Middle frontal gyrus (tissue), 1 donor: ENCODE results near the gene GPR84.
"Not testable (repeated sequence)": the region's sequence is repeated elsewhere in the genome, so short reads cannot be mapped to it uniquely, and the experiment has no call there.

Source experiments
- DNase-seq: peaks from one replicate; pipeline ENCODE4 v3.0.0-alpha.2; 2015; ENCODE audit warnings: low spot score; ENCODE audit errors: extremely low spot score

GPR84 gene

DNA sequence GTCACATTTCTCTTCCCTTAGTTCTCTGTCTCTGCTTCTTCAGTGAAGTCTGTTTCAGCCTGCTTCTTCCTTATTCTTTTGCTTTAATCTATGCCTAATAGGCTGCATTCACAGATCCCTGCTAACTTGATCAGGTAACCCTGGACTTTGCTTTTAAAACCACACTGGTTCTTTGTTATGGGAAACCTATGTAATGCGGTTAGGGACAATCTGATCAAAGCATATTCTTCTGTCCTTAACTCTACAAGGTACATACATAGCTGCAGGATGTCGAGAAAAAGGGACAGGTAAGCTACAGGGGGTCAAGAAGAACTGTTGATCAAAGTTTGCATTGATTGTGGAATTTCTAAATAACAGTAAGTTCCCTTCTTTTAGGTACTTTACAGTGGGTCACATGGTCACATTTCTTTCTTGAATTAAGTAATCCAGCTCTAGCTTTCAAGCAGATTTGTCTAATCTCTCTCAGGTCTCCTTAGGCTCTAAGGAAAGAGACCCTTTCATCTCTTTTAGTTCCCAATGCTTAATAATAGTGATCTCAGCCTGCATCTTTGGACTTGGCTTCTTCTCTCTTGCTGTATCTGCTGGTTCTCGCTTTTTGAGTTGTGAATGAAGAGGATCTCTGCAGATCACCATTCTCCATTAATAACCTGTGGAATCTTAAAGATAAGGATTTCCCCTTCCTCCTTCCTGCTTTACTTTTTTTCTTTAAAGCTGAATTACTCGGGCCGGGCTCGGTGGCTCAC, 35.5 kb downstream of the GPR84 start:
- DNase-seq, result no peak

DNA sequence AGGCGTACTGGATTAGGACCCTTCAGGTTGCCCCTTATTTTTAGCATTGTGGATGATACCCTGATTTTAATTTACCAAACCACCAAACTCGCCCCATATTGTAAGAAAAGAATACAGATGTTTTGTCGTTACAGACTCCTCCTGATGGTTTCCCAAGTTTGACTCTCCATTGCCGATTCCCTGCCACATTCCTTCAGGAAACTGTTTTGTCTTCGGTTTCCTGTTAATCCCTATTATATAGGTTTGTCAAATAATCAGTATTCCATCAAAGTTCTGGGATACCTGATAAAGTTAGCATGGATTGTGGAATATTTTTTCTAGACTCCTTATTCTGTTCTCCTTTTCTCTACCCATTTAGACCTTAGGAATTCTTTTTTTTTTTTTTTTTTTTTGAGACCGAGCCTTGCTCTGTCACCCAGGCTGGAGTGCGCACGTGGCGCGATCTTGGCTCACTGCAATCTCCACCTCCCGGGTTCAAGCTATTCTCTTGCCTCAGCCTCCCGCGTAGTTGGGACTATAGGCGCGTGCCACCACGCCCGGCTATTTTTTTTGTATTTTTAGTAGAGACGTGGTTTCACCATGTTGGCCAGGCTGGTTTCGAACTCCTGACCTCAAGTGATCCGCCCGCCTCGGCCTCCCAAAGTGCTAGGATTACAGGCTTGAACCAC, 38.7 kb downstream of the GPR84 start:
- not testable (repeated sequence) for DNase-seq

DNA sequence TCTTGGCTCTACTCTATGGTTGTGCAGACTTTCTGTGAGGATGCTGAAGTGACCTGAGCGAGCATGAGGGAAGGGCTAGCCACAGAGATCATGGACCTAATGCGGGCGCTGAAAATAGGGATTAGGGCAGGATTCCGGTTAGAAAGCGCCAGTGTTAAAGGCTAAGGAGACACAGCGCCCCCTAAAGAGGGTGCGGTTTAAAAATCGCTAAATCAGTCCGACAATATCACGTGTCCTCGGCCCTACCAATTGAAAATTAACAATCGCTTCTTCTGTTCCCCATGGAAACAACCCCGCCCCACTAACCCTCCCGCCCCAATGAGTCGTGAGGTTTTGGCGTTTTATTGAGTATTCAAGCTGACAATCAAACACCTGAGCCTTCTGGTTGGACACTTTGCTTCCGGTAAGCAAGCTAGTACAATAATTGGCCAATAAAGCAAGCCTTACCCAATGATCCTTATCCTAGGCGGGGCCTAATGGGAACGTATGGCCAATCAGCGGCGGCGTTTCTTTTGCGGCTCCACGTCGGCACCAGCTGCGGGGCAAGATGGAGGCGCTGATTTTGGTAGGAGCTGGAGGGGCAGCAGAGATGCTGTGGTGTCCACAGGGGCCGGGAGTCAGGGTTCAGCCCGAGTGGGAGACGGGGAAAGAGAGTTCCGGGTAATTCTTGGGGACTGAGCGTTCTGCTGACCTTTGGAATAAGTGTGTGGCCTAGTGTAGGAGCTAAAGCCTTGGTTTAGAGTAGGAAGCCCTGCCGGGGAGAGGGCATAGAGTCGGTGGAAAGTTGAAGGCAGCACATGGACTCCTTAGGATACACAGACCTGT, 39.5 kb downstream of the GPR84 start, which contains the start of gene COPZ1:
TSS of gene COPZ1 (plus strand) at position 515 of the 825 bp plus-strand sequence. CDS start at position 548, 33 bp downstream.
- peak; percentile 97 for DNase-seq

DNA sequence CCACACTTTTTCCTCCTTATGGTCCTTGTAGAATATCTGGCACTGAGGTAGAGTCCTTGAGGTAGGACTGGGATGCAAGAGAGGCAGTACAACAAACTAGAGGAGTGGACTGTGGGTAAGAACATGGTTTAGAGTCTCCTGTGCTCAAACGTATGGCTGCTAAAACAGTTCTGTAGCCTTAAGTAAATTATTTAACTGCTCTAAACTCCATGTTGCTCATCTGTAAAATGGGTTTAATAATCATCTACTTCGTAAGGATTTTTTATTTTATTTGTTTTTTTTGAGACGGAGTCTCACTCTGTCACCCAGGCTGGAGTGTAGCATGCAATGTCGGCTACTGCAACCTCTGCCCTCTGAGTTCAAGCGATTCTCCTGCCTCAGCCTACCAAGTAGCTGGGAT, 42.9 kb downstream of the GPR84 start:
- no peak for DNase-seq
